Caki2 (cell line): ENCODE measurements around the gene MATK. TPM values are rescaled to one million over a fixed set of nuclear protein-coding genes. Genes with fewer than 3 reads are reported as not detected.
"Not testable (repeated sequence)": the region's sequence is repeated elsewhere in the genome, so short reads cannot be mapped to it uniquely, and the experiment has no call there.

Experiments
- DNase-seq: peaks from one replicate; pipeline ENCODE4 v3.0.0-alpha.2; 2015; ENCODE audit warnings: low read depth
- in situ Hi-C: cut with HindIII; loops from 2 replicates; pipeline ENCODE4 v1.10.0; 2016; ENCODE audit warnings: low sequenced_read_pairs, low pct_unique_long_range_greater_than_20kb, mixed read lengths
- total RNA-seq: library from RNA; depleted of rRNA; stranded (reverse); fragments of >200 nt; shearing (Covaris generic); gene quantifications from 2 replicates; pipeline ENCODE4 v1.2.3, GENCODE V29; 2014; ENCODE audit warnings: low replicate concordance

MATK gene
- total RNA-seq, 1 experiment from 2014 or later, result not detected

DNA sequence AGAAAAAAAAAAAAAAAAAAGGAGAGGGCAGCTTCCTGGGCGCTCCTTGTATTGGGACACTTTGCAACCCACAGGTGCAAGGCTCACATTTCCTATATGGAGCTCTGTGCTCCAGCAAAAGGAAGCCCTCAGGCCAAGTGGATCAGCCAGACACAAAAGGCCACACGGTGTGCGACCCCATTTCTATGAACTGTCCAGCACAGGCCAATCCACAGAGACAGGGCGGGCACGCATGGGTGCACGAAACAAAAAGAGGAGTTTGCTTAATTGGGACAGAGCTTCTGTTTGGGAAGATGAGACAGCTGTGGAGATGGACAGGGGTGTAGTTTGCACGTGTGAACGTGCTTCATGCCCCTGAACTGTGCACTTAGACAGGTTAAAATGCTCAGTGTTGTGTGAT lies 31.6 kb upstream of the MATK start:
- DNase-seq, result no peak
- in situ Hi-C loops, result no loop called here

GRCh38 chr19:3816566-3817218 lies 30.5 kb upstream of the MATK start:
- in situ Hi-C loops, result no loop called here
- DNase-seq, result no peak

- in situ Hi-C loops, result not testable (repeated sequence)
These were observed 30.0 kb upstream of the MATK start for GRCh38 chr19:3816148-3816547.

GRCh38 chr19:3814648-3815047 lies 28.5 kb upstream of the MATK start:
- in situ Hi-C loops, result no loop called here
- DNase-seq, result no peak

More at GRCh38 chr19:3816148-3816547, 30.0 kb upstream of the MATK start:
- DNase-seq, result not testable (repeated sequence)

DNA sequence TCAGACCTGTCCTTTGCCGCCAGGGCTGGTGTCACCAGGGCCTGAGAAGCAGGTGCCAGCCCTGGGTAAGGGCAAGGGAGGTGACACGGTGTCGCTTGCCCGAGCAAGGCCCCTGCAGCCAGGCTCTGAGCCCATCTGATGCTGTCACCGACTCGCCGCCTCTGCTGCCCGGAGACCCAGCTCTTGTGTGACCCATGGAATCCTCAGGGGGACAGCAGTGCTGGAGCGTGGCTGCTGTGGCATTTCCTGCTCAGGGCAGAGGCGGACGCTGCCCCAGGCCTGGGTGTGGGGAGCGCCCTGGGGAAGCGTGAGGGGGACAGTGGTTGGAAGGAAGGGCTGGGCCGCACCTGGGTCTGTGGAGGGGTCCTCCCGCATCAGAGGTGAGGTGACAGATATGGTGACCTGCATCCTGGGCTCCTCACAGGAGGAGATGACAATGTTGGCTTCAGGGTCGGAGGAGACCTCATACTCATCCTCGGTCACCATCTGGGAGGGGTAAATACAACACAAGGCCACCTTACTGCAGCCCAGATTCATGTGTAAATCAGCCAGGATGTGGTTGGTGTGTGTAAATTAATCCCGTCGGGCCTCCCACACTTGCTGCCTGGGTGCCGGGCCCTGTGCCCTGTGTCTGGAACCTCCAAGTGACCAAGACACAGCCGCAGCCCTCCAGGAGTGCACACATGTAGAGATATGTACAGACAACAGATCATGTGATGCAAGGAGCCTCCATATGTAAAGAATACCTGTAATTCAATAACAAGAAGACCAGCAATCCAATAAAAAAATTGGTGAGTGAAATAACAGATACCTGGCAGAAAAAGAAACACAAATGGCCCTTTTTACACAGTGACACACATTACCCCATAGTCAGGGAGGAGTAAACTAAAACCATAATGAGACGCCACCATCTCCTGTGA lies 27.6 kb upstream of the MATK start:
- no peak for DNase-seq
- in situ Hi-C loops, result no loop called here

- no peak for DNase-seq
- in situ Hi-C loops, result no loop called here
These were observed 24.7 kb upstream of the MATK start for GRCh38 chr19:3810708-3811355.

GRCh38 chr19:3809881-3810707 lies 23.9 kb upstream of the MATK start:
- in situ Hi-C loops, result no loop called here
- no peak for DNase-seq

DNA sequence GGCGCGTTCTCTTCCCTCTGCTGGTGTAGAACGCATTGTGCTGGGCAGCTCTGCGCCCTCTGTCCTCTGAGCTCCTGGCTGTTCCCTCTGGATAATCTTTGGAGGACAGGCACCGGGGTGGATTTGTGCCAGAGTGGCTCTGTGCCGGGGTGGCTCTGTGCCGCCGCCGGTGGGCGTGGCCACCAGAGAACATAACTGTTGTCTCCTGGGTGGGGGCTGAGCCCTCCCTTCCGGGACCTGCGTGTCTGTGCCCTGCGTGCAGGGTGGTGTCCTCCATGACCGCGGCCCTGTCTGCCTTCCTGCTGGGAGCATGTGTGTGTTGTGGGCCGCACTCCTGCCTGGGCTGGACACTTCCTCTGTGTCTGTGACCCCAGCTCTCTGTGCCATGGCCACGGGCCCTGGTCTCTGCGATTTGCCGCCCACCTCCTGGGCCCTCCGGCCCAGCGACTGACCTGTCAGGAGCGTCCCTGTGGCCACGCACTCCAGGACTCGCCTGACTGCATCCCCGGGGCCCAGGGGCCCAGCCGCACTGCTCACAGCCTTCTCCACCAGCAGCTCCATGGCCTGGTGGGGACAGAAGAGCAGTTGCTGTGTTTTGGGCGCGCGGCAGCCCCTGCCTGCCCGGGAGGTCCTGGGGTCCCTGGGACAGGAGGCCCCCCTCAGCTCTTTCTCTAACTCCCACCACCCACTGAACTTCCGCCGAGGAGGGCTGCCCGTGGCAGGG lies 22.4 kb upstream of the MATK start:
- no peak for DNase-seq
- in situ Hi-C loops, result no loop called here

GRCh38 chr19:3807574-3808354 lies 21.6 kb upstream of the MATK start:
- in situ Hi-C loops, result no loop called here
- no peak for DNase-seq

- DNase-seq, result no peak
- in situ Hi-C loops, result no loop called here
These were observed 20.9 kb upstream of the MATK start for GRCh38 chr19:3807131-3807480.

DNA sequence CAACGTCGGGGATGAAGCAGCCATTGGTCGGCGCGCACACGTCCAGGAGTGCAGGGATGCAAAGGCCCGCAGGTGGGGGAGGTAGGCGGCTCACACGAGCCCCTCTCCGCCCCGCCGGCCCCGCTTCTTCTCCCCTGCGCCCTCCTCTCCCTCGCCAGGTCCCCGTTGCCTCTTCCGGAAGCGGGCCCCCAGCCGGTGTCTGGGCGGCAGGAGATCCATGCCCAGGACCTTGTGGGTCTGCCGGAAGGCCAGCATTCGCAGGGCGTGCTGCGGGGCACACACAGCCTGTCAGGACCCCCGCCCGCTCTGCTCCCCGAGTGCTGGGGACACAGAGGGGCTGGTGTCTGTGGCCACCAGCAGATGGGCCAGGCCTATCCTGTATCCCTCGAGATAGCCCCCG lies 19.7 kb upstream of the MATK start:
- in situ Hi-C loops, result no loop called here
- DNase-seq, result no peak

- no peak for DNase-seq
- in situ Hi-C loops, result no loop called here
These were observed 18.2 kb upstream of the MATK start for GRCh38 chr19:3804429-3804828.

DNA sequence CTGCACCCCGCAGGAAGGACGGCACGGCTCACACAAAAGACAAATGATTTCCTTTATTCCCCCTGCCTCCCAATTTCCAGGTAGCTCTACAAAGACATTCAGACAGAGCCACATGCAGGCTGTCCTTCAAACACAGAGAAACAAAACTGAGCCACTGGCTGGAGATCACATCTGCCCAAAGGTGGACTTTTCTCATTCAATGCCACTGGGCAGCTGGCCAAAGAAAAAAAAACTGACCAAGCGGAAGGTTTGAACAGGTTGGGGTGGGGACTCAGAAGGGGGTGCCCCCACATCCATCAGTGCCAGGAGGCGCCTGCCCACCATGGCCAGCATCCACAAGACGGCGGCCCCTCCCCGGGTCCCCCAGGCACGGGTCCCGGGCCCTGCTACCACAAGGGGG lies 17.8 kb upstream of the MATK start:
- in situ Hi-C loops, result no loop called here
- no peak for DNase-seq

- in situ Hi-C loops, result no loop called here
- DNase-seq, result no peak
These were observed 17.1 kb upstream of the MATK start for GRCh38 chr19:3803114-3803888.

DNA sequence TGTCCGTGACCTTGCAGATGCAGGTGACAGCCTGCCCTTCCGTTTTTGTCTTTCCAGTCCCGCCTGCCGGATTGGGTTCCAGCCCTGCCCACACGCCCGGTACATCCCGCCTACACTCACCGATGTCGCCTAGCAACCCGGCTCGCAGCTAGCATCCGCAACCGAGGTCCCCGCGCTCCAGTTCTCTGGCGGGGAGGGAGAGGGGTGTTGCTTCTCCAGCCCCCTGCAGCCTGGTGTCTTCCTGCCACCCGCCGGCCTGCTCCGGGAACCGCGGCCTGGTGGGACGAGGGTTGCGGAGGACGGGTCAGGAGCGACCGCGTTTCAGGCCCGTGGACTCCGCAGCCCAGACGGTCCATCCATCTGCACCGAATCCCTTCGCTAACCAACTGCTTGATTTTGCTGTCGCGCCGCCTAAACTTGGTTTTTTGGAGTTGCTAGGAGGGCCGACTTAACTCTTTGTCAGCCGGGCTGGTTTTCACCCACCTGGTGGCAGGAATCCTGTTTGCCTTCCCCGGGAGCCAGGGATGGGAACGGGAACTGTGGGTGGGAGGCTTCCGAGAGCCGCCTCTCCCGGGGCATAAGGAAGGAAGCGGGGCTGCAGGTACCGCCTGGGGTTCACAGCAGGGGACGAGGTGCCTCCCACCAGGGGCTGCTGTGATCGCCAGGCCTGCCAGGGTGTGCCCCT lies 15.4 kb upstream of the MATK start:
- DNase-seq, result no peak
- in situ Hi-C loops, result no loop called here

DNA sequence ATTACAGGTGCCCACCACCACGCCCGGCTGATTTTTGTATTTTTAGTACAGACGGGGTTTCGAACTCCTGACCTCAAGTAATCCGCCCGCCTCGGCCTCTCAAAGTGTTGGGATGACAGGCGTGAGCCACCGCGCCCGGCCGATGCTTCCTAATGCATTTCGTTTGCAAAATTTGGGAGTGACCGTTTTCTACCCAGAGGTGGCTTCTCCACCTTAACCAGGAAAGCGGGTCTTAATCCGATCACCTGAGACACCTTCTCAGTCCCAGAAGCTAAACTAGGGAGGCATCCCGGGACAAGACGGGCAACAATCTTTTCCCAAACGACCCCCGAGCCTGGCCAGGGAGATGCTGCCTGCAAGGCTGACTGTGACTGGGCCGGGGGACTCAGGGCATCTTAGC lies 14.8 kb upstream of the MATK start:
- in situ Hi-C loops, result no loop called here
- DNase-seq, result no peak
